ENCODE data around the gene GPC5. TPM values are rescaled to one million over a fixed set of nuclear protein-coding genes. Genes with fewer than 3 reads are reported as not detected.

Gene GPC5
- total and polyA plus RNA-seq, 2 of the 8 experiments (the other 6 are each of a cell fraction or from before 2014, with no cell fraction given) = 0.20 to 0.39 TPM

DNA sequence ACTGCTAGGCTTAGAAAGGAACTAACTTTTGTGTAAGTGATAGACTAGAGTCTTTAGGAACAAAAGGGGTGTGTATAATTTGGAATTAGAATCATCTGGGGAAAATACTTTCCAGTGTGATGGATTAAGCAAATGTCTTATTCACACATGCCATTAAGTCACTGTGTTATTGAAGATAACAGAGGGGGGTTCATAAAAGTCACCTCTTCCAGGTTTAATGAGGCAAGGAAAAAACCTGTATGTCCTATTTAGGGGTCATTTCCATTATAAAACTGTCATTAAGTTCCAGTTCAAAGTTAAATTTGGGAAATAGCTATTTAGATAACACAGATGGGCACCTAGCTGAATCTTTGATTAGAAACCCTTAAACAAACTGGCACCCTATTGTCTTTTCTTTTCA, 1323.2 kb downstream of the GPC5 start:
- FAIRE-seq (no peak), DNase-seq (ENCODE audit: low read depth in 1 of 2, low spot score in 2 of 2) (no peak)
- Histone ChIP-seq H2BK120ac (replicated peaks; ENCODE audit: low read depth, low read length) (no peak overlapping the region), H4K8ac (ENCODE audit: extremely low read depth, insufficient read depth, low read length) (no peak overlapping the region), H3K9ac (replicated peaks in 1 of 4; ENCODE audit: extremely low read depth in 1 of 4, low read depth in 3 of 4, low read length in 3 of 4) (no peak overlapping the region), H2AK5ac (ENCODE audit: low read depth, low read length) (no peak overlapping the region), H3K4ac (replicated peaks; ENCODE audit: insufficient read length, low read depth, low read length) (no peak overlapping the region), H4K20me1 (replicated peaks in 1 of 2; ENCODE audit: control insufficient read depth in 1 of 2, insufficient read depth in 2 of 2, low read length in 2 of 2) (no peaks in the 10 kb centered on the region), H3K27ac (ENCODE audit: low read depth, low read length) (no peak overlapping the region), H3K18ac (ENCODE audit: extremely low read depth, low read length) (no peak overlapping the region), H2AFZ (ENCODE audit: low read length) (no peak overlapping the region), H2BK5ac (ENCODE audit: low read depth, low read length) (no peak overlapping the region), H3K36me3 (ENCODE audit: control insufficient read depth in 2 of 4, insufficient read depth in 4 of 4, low read length in 3 of 4) (no peaks in the 10 kb centered on the region), H3K27me3 (replicated peaks in 1 of 4; ENCODE audit: control insufficient read depth in 3 of 4, extremely low read depth in 1 of 4, insufficient read depth in 3 of 4, low read length in 3 of 4) (no peaks in the 10 kb centered on the region), H3K56ac (replicated peaks; ENCODE audit: insufficient read length, low read depth, low read length) (no peak overlapping the region), H3K23me2 (ENCODE audit: low read depth, low read length) (no peaks in the 10 kb centered on the region), H3K23ac (ENCODE audit: insufficient read length) (no peak overlapping the region), H4K5ac (ENCODE audit: insufficient read length, low read depth, low read length) (no peak overlapping the region), H3K4me2 (ENCODE audit: insufficient read depth in 1 of 2, low read depth in 2 of 2, low read length in 2 of 2) (no peak overlapping the region), H3K4me1 (replicated peaks in 1 of 4; ENCODE audit: control insufficient read depth in 3 of 4, insufficient read depth in 4 of 4, low read length in 3 of 4) (0 out of 7 replicates have a peak, but pooled peaks cover 0 to 3% (median 0%) of the 10 kb centered on the region in 4 experiments), H3K4me3 (ENCODE audit: extremely low read depth in 1 of 4, insufficient read depth in 2 of 4, low read depth in 3 of 4, low read length in 4 of 4) (no peak overlapping the region), H2BK20ac (ENCODE audit: low read length) (no peak overlapping the region), H2BK12ac (ENCODE audit: low read depth, low read length) (no peak overlapping the region), H3K79me2 (ENCODE audit: control insufficient read depth in 1 of 2, insufficient read depth in 2 of 2, low read length in 2 of 2) (no peaks in the 10 kb centered on the region), H4K91ac (replicated peaks; ENCODE audit: insufficient read length, low read length) (no peak overlapping the region), H3K14ac (ENCODE audit: insufficient read length) (no peak overlapping the region), H3K9me3 (ENCODE audit: insufficient read depth in 2 of 2, low read depth in 1 of 2, low read length in 1 of 2) (no peaks in the 10 kb centered on the region), H3K79me1 (ENCODE audit: low read depth, low read length) (no peaks in the 10 kb centered on the region), H2BK15ac (ENCODE audit: low read length) (no peak overlapping the region)
- TF ChIP-seq ATF3 (IDR thresholded peaks at IDR 0.05; ENCODE audit: insufficient read depth, low read depth, low read length) (no peak), CBX5 (IDR thresholded peaks at IDR 0.05; ENCODE audit: low read depth, low read length) (no peak), ASH2L (IDR thresholded peaks at IDR 0.05; ENCODE audit: low read length) (no peak), CTBP2 (IDR thresholded peaks at IDR 0.05; ENCODE audit: borderline replicate concordance, insufficient read depth, insufficient read length, low read length) (no peak), RAD21 (IDR thresholded peaks at IDR 0.05 in 1 of 2, conservative IDR thresholded peaks at IDR 0.05 in 1 of 2; ENCODE audit: low read depth in 2 of 2, low read length in 2 of 2) (no peak), CHD2 (IDR thresholded peaks at IDR 0.05; ENCODE audit: low read length) (no peak), RFX5 (IDR thresholded peaks at IDR 0.05; ENCODE audit: borderline replicate concordance, low read depth, low read length) (no peak), EP300 (IDR thresholded peaks at IDR 0.05; ENCODE audit: borderline replicate concordance in 1 of 2, low read depth in 2 of 2, low read length in 2 of 2) (no peak), SIN3A (conservative IDR thresholded peaks at IDR 0.05 in 1 of 2, IDR thresholded peaks at IDR 0.05 in 1 of 2; ENCODE audit: low read depth in 1 of 2, low read length in 2 of 2) (no peak)
- CTCF ChIA-PET (ENCODE audit: partially characterized antibody) = no interaction called here
- POLR2A ChIA-PET (ENCODE audit: partially characterized antibody) = interaction anchor here (1.0 kb wide), 1 partner anchor 29 kb away, joined by 3 read pairs; no protein-coding TSS in a partner anchor

Data from H1 (cell line).